GM18502 (cell line): ENCODE data around the gene WDPCP.
"Not testable (repeated sequence)": the region's sequence is repeated elsewhere in the genome, so short reads cannot be mapped to it uniquely, and the experiment has no call there.

Experiments used
- ATAC-seq: cut with Tn5 transposase; IDR thresholded peaks from one replicate; pipeline ENCODE4 v1.9.1; 2021; ENCODE audit warnings: mild to moderate bottlenecking; ENCODE audit not compliant: unreplicated experiment, poor library complexity

WDPCP gene

DNA sequence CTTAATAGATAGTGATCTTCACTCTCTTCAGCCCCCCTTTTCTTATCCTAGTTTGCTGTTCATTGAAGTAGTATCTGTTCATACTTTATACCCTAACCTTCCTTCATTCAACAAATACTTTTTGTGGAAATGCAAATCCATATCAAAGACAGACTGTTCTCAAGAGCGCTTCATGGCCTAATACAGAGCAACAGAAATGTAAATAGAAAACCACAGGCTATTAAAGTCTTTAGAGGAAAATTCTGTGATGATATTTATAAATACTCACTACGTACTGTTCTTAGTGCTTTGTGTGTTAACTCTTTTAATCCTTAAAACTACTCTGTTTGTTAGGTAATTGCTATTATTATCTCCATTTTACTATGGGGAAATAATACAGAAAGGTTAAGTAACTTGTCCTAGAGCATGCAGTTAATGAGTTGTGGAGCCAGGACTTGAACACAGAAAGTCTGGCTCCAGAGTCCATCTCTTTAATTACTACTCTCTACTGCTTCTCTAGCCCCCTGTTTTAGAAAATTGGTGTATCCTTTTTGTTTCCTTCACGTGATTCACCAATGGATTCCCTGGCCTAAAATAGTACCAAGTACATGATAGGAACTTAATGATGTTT, 3.4 kb upstream of the WDPCP start:
- ATAC-seq = no peak

DNA sequence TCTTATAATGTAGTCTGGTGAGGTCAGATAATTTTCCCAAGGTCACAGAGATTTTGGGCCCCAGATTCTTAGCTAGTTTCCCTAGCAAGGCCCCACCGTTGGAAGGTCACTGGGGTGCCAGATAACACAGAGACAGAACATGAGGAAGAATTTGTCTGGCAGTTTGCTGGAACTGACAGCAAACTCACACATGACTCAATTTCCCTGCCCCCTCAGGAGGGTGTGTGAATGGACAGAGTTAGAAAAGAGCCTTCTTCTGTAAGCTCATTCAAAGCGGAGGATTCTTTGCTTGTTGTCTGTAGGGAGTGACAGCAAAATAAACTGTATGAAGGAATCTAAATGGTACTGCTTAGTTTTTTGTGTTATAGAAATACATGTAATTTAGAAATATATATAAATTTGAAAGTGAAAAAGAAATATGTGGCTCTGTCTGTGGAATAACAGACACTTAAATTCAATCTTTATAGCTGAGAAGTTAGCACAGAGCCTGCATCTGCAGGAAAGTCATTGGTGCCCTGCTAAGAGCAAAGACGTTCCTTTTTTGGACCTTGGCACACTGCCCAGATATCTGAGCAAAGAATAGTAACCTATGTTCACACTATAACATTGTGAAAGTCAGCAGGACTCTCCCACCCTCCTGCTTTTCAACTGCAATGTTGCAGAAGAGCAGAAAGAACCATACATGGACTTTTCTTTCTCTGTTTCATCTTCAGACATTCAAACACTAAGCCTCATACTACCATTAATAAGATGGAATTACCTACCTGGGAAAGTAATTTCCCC, 2.5 kb upstream of the WDPCP start:
- no peak for ATAC-seq

DNA sequence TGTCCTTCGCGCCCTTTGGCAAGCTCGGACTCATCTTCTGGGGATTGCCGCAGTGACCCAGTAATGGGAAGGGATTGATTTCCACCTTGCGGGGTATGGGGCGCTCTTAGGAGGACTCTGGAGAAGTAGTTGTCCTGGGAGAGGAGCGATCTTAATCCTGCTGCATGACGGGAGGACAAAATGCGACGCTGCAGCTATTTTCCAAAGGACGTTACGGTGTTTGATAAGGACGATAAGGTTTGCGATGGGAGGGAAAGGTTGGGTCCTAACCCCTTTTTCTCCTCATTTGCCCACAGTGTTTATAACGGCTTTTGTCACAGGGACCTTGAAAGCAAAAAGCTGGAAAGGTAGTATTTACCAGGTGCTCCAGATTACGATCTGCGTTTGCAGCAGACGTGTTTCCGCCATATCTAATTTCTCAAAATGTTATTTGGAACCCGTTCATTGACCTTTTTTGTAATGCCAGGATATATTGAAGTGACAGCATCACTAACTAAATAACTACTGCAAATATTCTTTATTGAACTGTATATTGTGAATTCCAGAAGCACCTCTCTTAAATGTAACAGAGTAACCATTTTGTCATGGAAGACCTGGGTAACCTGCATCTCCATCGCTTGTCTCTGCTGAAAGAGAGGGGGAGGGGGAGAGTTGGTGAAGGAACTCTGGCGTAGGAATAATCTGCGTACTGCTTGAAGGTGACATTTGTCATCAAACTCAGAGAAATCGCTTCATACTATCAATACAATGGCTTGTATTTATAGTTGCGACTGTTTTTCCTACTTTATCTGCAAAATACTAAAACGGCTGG, 1.1 kb upstream of the WDPCP start:
- ATAC-seq = peak; percentile 15

DNA sequence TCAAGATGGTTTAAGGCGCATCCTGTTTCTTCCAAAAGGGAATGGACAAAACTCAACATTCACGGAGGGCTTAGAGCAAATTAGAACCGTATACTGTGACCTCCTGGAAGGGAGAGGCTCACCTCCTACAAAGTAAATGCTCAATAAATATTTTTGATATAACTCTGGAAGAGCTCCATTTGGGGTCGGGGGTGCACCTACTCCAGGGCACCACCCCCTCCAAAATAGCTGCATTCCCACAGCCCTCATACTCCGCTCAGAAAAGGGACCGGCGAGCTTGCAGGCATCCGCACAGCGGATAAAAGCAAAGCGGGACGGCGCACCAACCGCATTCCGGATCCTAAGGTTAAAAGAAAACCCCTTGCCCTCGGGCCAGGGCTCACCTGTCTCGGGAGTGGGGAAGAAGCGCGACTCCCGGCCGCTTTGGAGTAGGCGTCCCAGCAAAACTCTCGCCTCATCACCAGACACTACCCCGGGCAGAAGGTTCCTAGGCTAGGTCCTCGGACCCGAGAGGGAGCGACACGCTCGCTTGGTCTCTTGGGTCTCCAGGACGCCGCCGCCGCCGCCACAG, 378 bp downstream of the WDPCP start:
- peak; percentile 1 for ATAC-seq

DNA sequence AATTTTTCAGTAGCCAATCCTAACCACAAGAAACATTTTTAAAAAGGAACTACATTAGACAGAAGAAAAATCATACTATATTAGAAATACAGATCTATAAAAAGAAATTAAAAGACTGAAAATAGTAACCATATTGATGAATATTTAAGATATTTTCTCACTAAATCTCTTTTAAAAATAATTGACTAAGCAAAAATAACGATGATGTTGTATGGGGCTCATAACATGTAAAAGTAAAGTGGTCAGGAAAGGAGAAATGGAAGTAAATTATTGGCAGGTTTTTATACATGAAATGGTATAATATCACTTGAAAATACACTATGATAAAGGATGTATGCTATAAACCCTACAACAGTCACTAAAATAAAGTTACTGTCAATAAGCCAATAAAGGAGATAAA, 5.4 kb downstream of the WDPCP start:
- no peak for ATAC-seq

DNA sequence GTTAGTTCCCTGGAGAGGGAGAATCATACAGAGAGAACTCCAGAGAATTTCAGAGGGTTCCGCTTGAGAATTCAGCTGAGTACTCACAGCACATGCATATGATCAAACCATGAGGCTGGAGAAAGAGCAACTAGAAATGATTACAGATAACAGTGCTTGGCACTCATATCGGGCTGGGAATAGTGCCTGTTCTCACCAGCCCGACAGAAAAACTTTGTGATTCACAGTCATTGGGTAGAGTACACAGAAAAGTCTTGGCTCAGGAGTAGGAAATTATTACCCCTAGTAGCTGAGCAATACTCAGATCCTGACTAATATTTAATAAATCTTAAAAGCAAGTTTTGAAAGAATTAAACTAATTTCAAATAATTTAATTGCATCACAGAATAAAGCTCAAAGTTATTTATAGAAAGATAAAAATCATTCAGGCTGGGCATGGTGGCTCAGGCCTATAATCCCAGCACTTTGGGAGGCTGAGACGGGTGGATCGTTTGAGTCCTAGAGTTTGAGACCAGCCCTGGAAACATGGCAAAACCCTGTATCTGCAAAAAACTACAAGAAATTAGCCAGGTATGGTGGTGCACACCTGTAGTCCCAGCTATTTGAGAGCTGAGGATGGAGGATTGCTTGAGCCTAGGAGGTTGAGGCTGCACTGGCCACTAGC, 6.8 kb downstream of the WDPCP start:
- ATAC-seq = no peak

DNA sequence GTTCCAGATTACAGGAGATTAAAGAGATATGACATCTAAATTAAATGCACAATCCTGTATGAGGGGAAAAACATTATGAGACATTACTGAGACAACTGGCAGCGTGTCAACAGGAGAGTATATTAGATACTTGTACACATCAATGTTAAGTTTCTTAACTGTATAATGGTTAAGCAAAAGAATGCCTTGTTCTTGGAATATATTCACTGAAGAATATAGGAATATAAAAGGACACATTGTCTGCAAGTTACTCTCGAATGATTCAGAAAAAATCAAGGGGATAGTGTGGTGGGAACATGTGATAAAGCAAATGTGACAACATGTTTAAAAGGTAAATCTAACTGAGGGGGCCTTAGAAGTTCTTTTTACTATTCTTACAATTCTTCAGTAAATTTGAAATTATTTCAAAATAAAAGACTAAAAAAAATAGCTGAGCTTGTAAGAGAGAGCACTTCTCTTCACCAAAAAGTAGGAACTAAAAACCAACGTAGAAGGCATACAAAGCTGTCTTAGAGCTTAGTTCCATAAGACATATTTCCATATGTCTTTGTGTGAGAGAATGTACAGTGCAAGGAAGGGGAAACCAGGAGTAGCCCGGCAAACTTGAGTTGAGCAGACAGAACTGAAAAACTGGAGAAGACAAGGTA, 7.5 kb downstream of the WDPCP start:
- no peak for ATAC-seq

DNA sequence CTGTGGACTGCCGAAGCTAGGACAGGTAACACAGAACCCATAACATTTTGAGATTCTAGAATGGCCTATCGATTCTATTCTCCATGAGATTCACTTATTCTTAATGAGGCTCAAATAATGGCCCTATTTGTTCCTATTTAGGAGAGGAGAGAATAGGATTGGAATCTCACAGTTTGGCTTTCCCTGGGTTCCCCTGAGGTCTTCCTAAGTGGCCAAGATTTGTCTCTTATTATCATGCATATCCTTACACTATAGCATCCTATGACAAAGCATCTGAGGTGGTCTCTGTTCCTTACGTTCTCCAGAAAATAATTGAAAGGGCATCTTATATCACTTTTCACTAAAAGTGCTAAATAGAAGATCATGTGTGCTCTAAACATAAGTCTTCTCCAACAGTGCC, 9.5 kb downstream of the WDPCP start:
- no peak for ATAC-seq

DNA sequence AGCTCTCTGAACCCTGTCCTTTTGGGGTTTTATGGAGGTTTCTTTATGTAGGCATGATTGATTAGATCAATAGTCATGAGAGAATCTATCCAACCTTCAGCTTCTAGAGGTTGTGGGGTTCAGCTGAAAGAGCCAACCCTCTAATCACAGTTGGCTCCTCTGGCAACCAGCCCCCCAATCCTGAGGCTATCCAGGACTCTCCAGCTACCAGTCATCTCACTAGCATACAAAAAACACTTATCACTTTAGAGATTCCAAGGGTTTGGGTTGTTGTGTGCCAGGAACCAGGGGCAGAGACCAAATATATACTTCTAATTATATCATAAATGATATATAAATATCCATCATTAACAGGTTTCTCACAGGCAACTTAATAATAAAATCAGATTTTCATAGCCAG, 11.7 kb downstream of the WDPCP start:
- ATAC-seq = no peak

DNA sequence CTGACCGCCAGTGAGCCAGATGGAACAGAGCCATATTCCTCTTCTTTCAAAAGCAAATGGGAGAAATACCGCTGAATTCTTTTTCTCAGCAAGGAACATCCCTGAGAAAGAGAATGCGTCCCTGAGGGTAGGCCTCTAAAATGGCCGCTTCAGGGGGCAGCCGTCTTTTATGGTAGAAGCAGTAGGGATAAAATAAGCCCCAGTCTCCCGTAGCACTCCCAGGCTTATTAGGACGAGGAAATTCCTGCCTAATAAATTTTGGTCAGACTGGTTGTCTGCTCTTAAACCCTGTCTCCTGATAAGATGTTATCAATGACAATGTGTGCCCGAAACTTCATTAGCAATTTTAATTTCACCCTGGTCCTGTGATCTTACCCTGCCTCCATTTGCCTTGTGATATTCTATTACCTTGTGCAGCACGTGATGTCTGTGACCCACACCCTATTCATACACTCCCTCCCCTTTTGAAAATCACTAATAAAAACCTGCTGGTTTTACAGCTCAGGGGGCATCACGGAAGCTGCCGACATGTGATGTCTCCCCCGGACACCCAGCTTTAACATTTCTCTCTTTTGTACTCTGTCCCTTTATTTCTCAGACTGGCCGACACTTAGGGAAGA, 14.4 kb downstream of the WDPCP start:
- not testable (repeated sequence) for ATAC-seq

DNA sequence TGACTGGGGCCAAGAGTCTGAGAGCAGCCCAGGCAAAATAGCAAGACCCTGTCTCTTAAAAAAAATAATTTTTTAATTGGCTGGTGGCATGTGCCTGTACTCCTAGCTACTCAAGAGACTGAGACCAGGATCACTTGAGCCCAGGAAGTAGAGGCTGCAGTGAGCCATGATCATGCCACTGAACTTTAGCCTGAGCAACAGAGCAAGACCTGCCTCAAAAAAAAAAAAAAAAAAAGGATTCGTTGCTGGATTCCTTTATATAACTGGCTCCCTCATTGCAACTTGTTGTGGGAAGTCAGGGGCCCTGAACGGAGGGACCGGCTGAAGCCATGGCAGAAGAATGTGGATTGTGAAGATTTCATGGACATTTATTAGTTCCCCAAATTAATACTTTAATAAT, 15.3 kb downstream of the WDPCP start:
- ATAC-seq = not testable (repeated sequence)

DNA sequence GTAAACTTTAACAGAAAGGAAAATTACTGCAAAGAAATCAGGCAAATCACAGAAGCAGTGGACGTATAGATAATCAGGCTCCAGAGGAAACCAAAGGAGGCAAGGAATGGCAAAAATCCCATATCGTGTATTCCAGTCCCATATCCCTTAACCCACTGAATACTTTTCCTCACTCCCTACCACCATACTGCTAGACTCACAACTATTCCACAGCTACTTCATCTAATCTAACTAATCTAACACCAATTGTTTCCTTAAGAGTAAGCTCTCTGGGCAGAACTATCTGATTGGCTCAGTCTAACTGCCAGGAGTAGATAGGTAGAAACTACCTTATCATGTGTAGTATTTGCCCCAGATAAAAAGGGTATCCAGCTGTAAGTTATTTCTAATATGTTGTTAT, 16.3 kb downstream of the WDPCP start:
- no peak for ATAC-seq

DNA sequence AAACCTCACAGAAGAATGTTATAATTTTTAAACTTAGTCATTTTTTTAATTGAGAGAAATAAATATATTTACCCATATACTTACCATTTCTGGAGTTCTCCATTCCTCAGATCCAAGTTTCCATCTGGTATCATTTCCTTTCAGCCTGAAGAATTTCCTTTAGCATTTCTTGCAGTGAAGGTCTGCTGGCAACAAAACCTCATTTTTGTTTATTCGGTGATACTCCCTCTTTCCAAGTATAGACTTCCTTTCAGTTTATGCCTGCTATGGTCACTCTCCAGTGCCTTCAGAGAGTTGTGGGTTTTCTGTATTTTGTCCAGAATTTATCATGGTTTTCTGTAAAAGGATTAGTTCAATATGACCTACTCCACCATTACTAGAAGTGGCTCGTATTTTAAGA, 17.0 kb downstream of the WDPCP start:
- no peak for ATAC-seq

DNA sequence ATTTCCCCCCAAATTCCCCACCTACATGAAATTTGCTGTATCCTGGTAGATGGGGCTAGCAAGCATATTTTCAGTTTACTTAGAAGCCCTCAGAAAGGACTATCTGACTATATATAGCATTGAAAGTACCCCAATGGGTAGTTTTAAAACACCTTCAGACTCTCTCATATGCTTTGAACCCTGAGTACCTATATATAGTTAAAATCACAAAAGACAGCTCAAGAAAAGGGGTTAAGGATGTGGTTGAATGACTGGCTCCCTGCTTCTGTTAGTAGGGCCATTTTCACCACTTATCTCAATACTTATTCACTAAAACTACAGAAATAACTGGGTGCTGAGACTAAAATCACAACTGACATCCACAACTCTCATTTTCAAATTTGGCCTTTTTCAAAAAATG, 18.5 kb downstream of the WDPCP start:
- peak; percentile 83 for ATAC-seq

DNA sequence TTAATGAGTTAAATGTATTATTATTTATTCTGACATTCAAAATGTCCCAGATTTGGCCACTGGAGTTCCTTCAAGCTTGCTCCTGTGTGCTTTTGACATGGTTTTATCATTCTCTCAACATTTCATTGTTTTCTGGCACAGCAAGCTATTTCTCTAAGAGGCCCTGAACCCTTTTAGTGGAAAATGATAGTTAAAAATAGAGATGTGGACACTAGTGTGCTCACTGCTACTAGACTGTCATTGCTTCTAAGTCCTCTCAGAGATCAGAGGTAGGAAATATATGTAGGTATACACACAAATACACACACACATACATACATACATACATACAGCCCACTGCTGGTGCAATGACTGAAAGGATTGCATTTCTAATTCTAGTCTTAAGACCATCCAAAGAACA, 25.5 kb downstream of the WDPCP start:
- ATAC-seq = no peak

DNA sequence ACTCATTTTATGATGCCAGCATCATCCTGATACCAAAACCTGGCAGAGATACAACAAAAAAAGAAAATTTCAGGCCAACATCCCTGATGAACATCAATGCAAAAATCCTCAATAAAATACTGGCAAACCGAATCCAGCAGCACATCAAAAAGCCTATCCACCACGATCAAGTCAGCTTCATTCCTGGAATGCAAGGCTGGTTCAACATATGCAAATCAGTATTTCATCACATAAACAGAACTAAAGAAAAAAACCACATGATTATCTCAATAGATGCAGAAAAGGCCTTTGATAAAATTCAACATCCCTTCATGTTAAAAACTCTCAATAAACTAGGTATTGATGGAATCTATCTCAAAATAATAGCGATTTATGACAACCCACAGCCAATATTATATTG, 29.4 kb downstream of the WDPCP start:
- not testable (repeated sequence) for ATAC-seq

DNA sequence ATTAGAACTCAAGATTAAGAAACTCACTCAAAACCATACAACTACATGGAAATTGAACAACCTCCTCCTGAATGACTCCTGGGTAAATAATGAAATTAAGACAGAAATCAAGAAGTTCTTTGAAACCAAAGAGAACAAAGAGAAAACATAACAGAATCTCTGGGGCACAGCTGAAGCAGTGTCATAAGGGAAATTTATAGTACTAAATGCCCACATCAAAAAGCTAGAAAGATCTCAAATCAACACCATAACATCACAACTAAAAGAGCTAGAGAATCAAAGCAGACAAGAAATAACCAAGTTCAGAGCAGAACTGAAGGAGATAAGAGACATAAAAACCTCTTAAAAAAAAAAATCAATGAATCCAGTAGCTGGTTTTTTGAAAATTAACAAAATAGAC, 30.5 kb downstream of the WDPCP start:
- not testable (repeated sequence) for ATAC-seq

DNA sequence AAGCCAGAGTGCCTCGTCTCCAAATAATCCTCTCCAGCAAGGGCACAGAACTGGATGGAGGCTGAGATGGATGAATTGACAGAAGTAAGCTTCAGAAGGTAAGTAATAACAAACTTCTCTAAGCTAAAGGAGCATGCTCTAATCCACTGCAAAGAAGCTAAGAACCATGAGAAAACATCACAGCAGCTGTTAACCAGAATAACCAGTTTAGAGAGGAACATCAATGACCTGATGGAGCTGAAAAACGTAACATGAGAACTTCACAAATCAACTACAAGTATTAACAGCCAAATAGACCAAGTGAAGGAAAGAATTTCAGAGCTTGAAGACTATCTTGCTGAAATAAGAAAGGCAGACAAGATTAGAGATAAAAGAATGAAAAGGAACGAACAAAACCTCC, 32.3 kb downstream of the WDPCP start:
- ATAC-seq = no peak

DNA sequence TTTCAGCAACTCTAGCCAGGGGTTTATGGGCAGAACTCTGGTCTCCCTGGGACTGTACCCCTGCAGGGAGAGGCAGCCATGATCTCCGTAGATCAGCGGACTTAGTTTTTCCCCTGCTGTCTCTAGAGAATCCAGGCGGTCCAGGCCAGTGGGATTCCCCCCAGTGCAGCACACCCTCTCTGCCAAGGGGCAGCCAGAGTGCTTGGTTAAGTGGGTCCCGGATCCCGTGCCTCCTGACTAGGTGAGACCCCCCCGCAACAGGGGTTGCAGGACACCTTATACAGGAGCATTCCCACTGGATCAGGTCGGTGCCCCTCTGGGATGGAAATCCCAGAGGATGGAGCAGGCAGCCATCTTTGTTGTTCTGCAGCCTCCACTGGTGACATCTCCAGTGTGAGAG, 33.0 kb downstream of the WDPCP start:
- no peak for ATAC-seq

DNA sequence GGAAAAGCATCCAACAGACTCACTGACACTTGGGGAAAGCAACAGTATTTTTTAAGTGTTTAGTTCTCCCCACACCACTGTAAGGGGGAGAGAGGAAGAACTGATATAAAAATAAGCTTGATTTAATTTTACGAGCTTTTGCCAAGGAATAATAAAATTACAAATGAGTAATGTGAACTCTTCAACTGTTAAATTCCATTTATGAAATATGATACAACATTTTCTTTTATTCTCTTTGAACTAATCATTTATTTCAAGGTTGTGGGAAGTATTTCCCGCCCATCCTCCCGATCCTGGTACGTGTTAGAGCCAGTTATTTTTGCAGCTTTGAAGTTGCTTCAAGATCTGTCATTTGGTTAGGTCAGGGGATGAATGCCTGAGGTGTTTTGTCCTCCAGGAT, 35.2 kb downstream of the WDPCP start:
- no peak for ATAC-seq
